K562 (cell line): ENCODE data around the gene PTGES3L. TPM values are rescaled to one million over a fixed set of nuclear protein-coding genes. Genes with fewer than 3 reads are reported as not detected.
A peak's percentile ranks its signal among the peaks of the same experiment; 100 is the strongest.

Experiments used
- ATF4 ChIP-seq: fragments of 450-650 bp; formaldehyde crosslinking; IDR thresholded peaks from 2 replicates; pipeline ENCODE4 v1.4.0; 2022; ENCODE audit warnings: mild to moderate bottlenecking, moderate library complexity
- BHLHE40 ChIP-seq: IDR thresholded peaks from 2 replicates; pipeline ENCODE4 v1.6.1; 2011; ENCODE audit warnings: low read length, improper control_type of control experiment
- CCNT2 ChIP-seq: IDR thresholded peaks from 2 replicates; pipeline ENCODE4 v1.6.1; 2011; ENCODE audit warnings: borderline replicate concordance, low read depth, mild to moderate bottlenecking, moderate library complexity, mixed read lengths, low read length; ENCODE audit not compliant: insufficient read length; ENCODE audit errors: extremely low read depth
- COPS2 ChIP-seq: fragments of 450-650 bp; conservative IDR thresholded peaks from 2 replicates; pipeline ENCODE4 v1.6.1; 2016; ENCODE audit warnings: mild to moderate bottlenecking, moderate library complexity
- ERF ChIP-seq: fragments of 450-650 bp; formaldehyde crosslinking; IDR thresholded peaks from 2 replicates; pipeline ENCODE4 v1.4.0; 2020; ENCODE audit warnings: mild to moderate bottlenecking, mixed read lengths
- GABPB1 ChIP-seq: sonication (generic); formaldehyde crosslinking; IDR thresholded peaks from 2 replicates; pipeline ENCODE4 v1.8.0; 2022; ENCODE audit warnings: mild to moderate bottlenecking, missing genetic modification reagents
- LARP7 ChIP-seq: fragments of 450-650 bp; IDR thresholded peaks from 2 replicates; pipeline ENCODE4 v1.6.1; 2016
- NR0B1 ChIP-seq: fragments of 450-650 bp; IDR thresholded peaks from one replicate; pipeline ENCODE4 v1.6.1; 2018; ENCODE audit warnings: mild to moderate bottlenecking, moderate library complexity; ENCODE audit not compliant: partially characterized antibody
- POLR2G ChIP-seq: fragments of 200-400 bp; formaldehyde crosslinking; IDR thresholded peaks from 2 replicates; pipeline ENCODE4 v1.6.1; 2017; ENCODE audit warnings: low read depth, mild to moderate bottlenecking, antibody characterized with exemption, low read length, moderate library complexity
- RBM39 ChIP-seq: fragments of 200-400 bp; formaldehyde crosslinking; optimal IDR thresholded peaks from 2 replicates; pipeline ENCODE3; 2018; ENCODE audit warnings: low read depth, low read length
- SIX5 ChIP-seq, 2 experiments: IDR thresholded peaks; 2 replicates each; pipeline ENCODE4 v1.6.1; 2011; ENCODE audit warnings: low read length in 2 of 2, borderline replicate concordance in 1 of 2, low read depth in 1 of 2, mild to moderate bottlenecking in 1 of 2, moderate library complexity in 1 of 2; ENCODE audit not compliant: insufficient read depth in 1 of 2
- ZMIZ1 ChIP-seq, 2 experiments: fragments of 150-350 bp in 1 of 2; IDR thresholded peaks; 2 replicates each; pipeline ENCODE4 v1.6.1; 2012 to 2016; ENCODE audit warnings: low read depth in 2 of 2, low read length in 2 of 2, mild to moderate bottlenecking in 1 of 2, moderate library complexity in 1 of 2
- ZSCAN29 ChIP-seq: fragments of 450-650 bp; IDR thresholded peaks from 2 replicates; pipeline ENCODE4 v1.6.1; 2017
- polyA plus RNA-seq, 8 experiments: library from polyadenylated mRNA; depleted of rRNA in 4 of 8; stranded (reverse) in 5 of 8; unstranded in 3 of 8; fragments of >200 nt; fragmentation: Nextera tagmentation in 2 of 8; fragmentation: Illumina TruSeq in 1 of 8; extraction: Ambion mirVana in 2 of 8; extraction: Trizol in 1 of 8; gene quantifications; 2 replicates each; pipeline versions ENCODE4 v1.2.1 to v1.2.3, GENCODE V29; 2011 to 2014; ENCODE audit warnings: inconsistent platforms in 1 of 8, missing spikeins in 1 of 8
- total RNA-seq, 7 experiments: library from RNA; depleted of rRNA in 6 of 7; stranded (reverse); fragments of >200 nt in 6 of 7; fragmentation: Illumina TruSeq in 2 of 7; extraction: Trizol in 2 of 7; gene quantifications; 2 replicates each; pipeline versions ENCODE4 v1.2.1 to v1.2.3, GENCODE V29; 2011 to 2021; ENCODE audit warnings: low replicate concordance in 1 of 7
- TF ChIP-seq, protein P1 (sequence below): fragments of 450-650 bp; IDR thresholded peaks from 2 replicates; pipeline ENCODE4 v1.6.1; 2016
- TF ChIP-seq, protein P2 (sequence below): sonication (generic); formaldehyde crosslinking; IDR thresholded peaks from 2 replicates; pipeline ENCODE4 v1.8.1; 2023; ENCODE audit warnings: mild to moderate bottlenecking, missing genetic modification reagents, moderate library complexity
- TF ChIP-seq, protein P3 (sequence below), 2 experiments: fragments of 450-650 bp; IDR thresholded peaks; 2 replicates each; pipeline ENCODE4 v1.6.1; 2016

Gene PTGES3L
- total and polyA plus RNA-seq, 9 of the 15 experiments (the other 6 are each of a cell fraction or from before 2014, with no cell fraction given), result 6.0 to 16.0 (median 9.6) TPM

- TF ChIP-seq ZMIZ1 (IDR thresholded peaks at IDR 0.05; ENCODE audit: low read depth in 2 of 2, low read length in 2 of 2), result no peak
- TF ChIP-seq BHLHE40, result peak; percentile 53
- peak; percentile 62 for TF ChIP-seq RBM39
- TF ChIP-seq, protein P1, sequence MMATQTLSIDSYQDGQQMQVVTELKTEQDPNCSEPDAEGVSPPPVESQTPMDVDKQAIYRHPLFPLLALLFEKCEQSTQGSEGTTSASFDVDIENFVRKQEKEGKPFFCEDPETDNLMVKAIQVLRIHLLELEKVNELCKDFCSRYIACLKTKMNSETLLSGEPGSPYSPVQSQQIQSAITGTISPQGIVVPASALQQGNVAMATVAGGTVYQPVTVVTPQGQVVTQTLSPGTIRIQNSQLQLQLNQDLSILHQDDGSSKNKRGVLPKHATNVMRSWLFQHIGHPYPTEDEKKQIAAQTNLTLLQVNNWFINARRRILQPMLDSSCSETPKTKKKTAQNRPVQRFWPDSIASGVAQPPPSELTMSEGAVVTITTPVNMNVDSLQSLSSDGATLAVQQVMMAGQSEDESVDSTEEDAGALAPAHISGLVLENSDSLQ, result peak; percentile 25; the same call in 1 of the 2 replicates
- peak; percentile 74 for TF ChIP-seq POLR2G
- 0 out of 4 replicates have a peak, but pooled peaks of 1 of the 2 experiments have one; percentile 23 for TF ChIP-seq SIX5 (IDR thresholded peaks at IDR 0.05; ENCODE audit: borderline replicate concordance in 1 of 2, insufficient read depth in 1 of 2, low read depth in 1 of 2, low read length in 2 of 2)
- TF ChIP-seq ERF, result no peak
- TF ChIP-seq ZSCAN29, result no peak
- no peak for TF ChIP-seq COPS2
- peak; percentile 47; the same call in 1 of the 2 replicates for TF ChIP-seq GABPB1
- 0 out of 2 replicates have a peak, but pooled peaks have one; percentile 20 for TF ChIP-seq LARP7
- TF ChIP-seq ATF4 (CRISPR knock-in tag), result no peak
- TF ChIP-seq, protein P2, sequence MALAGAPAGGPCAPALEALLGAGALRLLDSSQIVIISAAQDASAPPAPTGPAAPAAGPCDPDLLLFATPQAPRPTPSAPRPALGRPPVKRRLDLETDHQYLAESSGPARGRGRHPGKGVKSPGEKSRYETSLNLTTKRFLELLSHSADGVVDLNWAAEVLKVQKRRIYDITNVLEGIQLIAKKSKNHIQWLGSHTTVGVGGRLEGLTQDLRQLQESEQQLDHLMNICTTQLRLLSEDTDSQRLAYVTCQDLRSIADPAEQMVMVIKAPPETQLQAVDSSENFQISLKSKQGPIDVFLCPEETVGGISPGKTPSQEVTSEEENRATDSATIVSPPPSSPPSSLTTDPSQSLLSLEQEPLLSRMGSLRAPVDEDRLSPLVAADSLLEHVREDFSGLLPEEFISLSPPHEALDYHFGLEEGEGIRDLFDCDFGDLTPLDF (CRISPR knock-in tag), result no peak
- TF ChIP-seq NR0B1, result no peak
- TF ChIP-seq CCNT2, result no peak
- TF ChIP-seq, protein P3, sequence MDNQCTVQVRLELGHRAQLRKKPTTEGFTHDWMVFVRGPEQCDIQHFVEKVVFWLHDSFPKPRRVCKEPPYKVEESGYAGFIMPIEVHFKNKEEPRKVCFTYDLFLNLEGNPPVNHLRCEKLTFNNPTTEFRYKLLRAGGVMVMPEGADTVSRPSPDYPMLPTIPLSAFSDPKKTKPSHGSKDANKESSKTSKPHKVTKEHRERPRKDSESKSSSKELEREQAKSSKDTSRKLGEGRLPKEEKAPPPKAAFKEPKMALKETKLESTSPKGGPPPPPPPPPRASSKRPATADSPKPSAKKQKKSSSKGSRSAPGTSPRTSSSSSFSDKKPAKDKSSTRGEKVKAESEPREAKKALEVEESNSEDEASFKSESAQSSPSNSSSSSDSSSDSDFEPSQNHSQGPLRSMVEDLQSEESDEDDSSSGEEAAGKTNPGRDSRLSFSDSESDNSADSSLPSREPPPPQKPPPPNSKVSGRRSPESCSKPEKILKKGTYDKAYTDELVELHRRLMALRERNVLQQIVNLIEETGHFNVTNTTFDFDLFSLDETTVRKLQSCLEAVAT (IDR thresholded peaks at IDR 0.05), result peak in 1 of 2 experiments; percentile 52; a peak in 1 of 4 replicates
Measured at GRCh38 chr17:43024407-43025289, 44.8 kb upstream of the PTGES3L start, which contains the start of gene RND2 (continued).
